GM19099 (cell line): Measurements from ENCODE around the gene CHST5.

ENCODE experiments used
- POLR2A ChIP-seq: IDR thresholded peaks from 3 replicates; pipeline ENCODE4 v1.6.1; 2011; ENCODE audit warnings: low read depth; ENCODE audit not compliant: insufficient read length; ENCODE audit errors: extremely low read depth

CHST5 gene

GRCh38 chr16:75559564-75560372, 23.9 kb upstream of the CHST5 start:
- no peak for TF ChIP-seq POLR2A

DNA sequence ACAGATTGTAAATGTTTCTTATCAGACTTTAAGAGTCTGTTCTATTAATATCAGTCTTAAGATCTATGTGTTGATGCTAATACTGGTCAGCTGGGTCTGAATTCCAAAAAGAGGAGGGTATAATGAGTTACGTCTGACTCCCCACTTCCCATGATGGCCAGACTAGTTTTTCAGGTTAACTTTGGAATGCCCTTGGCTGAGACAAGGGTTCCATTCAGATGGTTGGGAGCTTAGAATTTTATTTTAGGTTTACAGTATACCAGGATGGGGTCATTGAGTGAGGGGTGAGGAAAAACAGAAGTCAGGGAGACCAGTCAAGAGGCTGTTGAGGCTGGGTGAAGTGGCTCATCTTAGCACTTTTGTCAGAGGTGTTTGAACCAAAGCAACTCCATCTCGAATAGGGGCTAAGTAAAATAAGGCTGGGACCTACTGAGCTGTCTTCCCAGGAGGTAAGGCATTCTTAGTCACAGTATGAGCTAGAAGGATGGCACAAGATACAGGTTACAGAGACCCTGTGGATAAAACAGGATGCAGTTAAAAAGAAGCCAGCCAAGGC, 23.0 kb upstream of the CHST5 start:
- no peak for TF ChIP-seq POLR2A

DNA sequence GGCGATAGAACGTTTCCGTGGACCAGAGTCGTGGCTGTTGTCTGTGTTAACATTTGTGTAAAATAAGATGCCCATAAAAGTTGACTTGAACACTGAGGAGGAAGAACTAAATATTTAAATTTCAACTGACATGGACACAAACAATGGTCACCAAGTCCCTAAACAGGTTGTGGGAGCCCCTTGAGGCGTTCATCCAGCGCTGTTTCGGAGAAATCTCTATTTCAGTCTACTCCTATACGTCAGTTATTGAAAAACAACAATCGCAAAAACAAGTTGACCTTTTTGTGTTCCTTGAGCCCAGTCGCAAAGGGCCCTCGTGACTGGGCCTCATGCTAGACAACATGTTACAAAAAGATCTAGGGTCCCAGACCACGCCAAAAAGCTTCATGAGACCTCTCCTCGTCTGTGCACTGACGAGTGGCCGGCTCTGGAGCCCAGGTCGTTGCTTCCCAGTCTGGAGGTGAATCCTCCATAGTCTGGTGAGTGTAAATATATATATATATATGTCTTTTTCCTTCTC, 20.6 kb upstream of the CHST5 start:
- no peak for TF ChIP-seq POLR2A

DNA sequence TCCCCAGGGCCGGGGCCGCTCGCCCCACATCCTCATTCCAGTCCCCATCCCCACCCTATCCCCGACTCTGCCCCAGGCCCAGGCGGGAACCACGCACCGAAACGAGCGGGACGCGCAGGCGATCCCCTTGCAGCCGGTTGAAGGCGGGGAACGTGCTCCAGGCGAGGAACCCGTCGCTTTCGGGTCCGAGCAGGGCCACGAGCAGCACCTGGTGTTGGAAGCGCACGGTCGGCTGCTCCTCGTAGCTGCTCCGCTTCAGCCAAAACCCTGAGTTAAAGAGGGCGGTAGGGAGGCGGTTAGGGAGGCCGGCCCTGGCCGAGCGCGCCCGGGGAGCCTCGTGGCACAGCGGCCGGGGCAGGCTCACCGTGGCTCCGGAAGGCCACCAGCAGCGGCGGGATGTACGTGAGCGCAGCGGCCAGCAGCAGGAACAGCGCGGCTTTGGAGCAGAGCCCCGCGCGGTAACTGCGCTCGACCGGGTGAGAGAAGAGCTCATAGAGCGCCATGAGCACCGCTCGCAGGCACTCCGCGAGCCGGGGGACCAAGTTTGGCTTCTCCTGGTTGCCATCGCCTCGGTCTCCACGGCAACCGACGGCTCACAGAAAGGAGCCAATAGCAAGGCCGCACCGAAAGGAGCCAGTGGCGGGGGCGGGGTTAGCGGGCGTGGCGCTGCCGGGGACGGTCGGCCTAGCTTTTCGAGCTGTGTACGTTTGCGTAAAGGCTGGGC, 20.0 kb upstream of the CHST5 start, which contains the start of gene TMEM231:
TSS of gene TMEM231 (minus strand) at position 546 of the 724 bp plus-strand sequence. CDS start at position 503, 43 bp downstream.
- peak; percentile 43 for TF ChIP-seq POLR2A

DNA sequence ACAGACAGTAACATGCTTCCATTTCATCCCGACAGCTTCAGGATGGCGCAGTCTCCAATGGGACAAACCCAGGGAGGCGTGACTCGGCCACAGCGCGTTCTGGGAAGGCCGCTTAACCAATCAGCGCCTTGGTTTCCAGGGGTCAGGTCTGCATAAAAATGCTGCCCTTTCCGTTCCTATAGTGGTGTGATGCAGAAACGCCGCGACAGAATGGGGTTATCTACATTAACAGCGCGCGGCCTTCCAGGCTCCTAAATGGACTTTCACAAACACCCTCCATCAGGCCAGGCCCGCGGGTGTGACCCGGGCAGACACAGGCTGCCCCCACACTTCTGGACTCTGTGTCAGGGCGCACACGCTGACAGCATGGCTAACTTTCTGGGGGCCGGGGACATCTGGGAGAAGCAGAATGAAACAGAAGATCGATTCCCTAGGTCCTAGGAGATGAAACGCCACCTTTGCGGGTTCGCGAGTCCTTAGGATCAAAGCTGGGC, 19.4 kb upstream of the CHST5 start:
- peak; percentile 37 for TF ChIP-seq POLR2A

DNA sequence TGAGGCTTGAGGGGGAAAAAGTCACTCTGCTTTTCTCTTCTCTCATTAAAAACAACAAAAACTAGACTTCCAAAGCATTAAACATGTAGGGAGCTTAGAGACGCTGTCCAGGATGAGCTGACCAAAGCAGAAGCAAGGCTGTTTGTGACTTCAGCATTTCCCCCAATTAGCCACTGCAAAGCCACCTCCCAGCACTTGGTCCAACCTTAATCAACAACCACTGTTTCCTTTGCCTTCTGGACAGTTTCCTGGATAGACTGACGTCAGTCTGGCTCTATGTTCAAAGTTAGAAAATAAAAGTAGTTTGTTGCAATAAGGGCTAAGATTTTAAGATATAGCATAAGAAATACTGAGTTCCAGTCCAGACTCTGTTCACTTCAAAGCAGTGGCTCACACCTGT, 17.0 kb upstream of the CHST5 start:
- TF ChIP-seq POLR2A = no peak

GRCh38 chr16:75550211-75550662, 14.3 kb upstream of the CHST5 start:
- TF ChIP-seq POLR2A = peak; percentile 29

GRCh38 chr16:75546293-75546692, 10.4 kb upstream of the CHST5 start:
- TF ChIP-seq POLR2A = no peak

DNA sequence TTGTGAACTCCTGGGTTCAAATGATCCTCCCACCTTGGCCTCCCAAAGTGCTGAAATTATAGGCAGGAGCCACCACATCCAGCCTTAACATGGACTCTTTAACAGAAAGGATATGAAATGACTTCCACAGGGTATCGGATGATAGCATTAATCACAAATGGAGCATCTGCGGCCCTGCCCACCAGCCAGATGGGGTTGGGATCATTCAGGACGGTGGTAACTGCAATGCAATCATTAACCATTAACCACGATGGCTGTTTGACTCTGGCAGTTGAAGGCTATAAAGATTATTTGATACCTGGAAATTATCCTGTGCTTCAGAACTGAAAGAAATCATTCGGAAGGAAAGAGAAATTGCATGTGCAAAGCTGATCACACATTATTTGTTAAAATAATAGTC, 5.3 kb upstream of the CHST5 start:
- no peak for TF ChIP-seq POLR2A

DNA sequence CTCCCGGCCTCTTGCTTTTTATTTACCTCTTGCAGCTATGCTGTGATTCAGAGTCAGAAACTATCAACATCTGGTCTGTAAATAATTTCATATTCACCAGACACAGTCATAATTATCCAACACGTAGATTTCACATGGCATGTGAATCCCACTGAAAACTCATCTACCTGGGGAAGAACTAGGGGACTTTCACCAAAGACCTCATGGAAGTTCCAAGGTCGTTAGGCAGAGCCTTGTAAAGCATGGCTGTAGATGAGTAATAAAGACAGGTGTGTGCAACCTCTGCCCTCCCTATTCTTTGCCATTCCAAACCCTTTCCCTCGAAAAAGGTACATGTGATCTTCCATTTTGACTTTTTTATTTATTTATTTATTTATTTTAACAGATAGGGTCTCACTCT, 1.9 kb upstream of the CHST5 start:
- no peak for TF ChIP-seq POLR2A

DNA sequence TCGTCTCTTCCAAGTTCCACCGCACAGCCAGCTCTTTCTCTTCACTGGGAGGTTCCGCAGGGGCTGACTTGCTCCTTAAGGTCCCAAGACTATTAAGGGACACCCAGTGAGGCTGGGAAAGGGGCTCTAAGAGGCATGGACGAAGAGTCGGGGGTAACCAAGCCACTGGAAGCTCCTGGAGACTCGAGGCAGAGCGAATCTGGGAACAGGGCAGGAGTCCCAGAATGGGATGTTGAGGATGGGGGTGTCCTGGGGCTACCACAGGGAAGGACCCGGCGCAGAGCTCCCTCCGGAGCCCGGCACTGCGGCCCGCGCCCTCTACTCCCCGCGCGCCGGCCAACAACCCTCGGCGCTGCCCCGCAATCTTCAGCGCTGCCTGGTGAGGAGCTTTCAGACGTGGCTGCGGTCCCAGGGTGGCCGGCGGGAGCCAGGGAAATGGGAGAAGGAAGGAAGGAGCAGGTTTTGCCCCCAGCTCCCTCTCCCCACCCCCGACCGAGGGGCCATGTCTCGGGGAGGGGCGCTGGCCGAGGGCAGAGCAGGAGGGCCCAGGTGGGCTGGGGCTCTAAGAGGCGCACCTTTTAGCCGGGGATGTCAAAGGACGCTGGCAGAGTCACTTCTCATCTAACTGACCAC, 581 bp downstream of the CHST5 start:
- no peak for TF ChIP-seq POLR2A

- TF ChIP-seq POLR2A = no peak
Observed at GRCh38 chr16:75534560-75535205, 1.2 kb downstream of the CHST5 start.

GRCh38 chr16:75532791-75533190, 3.1 kb downstream of the CHST5 start:
- no peak for TF ChIP-seq POLR2A

- no peak for TF ChIP-seq POLR2A
Observed at GRCh38 chr16:75532142-75532765, 3.7 kb downstream of the CHST5 start.
